Measurements from ENCODE around the gene IDS.

DNA sequence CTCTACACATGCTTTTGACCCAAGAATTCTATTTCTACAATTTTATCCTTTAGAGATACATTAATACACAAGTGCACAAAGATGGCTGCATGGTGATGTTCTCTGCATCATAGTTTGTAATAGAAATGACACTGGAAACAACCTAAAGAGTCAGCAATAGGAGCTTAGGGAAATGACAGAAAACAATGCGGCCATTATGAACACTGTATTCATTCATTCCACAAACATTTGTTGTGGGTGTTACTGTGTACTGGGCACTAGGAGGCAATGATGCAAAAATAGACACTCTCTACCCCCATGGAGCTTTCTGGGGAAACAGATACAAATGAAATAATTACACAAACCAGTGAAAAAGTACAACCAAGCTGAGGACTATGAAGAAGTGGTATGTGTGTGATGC is 32.0 kb downstream of the IDS start:
- TF ChIP-seq, protein P1, sequence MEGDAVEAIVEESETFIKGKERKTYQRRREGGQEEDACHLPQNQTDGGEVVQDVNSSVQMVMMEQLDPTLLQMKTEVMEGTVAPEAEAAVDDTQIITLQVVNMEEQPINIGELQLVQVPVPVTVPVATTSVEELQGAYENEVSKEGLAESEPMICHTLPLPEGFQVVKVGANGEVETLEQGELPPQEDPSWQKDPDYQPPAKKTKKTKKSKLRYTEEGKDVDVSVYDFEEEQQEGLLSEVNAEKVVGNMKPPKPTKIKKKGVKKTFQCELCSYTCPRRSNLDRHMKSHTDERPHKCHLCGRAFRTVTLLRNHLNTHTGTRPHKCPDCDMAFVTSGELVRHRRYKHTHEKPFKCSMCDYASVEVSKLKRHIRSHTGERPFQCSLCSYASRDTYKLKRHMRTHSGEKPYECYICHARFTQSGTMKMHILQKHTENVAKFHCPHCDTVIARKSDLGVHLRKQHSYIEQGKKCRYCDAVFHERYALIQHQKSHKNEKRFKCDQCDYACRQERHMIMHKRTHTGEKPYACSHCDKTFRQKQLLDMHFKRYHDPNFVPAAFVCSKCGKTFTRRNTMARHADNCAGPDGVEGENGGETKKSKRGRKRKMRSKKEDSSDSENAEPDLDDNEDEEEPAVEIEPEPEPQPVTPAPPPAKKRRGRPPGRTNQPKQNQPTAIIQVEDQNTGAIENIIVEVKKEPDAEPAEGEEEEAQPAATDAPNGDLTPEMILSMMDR (IDR thresholded peaks at IDR 0.05; ENCODE audit: control extremely low read depth in 1 of 3, insufficient read depth in 1 of 3, low read depth in 1 of 3, low read length in 3 of 3), result no peak
- TF ChIP-seq GABPA (IDR thresholded peaks at IDR 0.05; ENCODE audit: borderline replicate concordance, insufficient read depth, low read length), result no peak
- no peak for TF ChIP-seq POLR2A (IDR thresholded peaks at IDR 0.05; ENCODE audit: control extremely low read depth in 1 of 2, low read depth in 2 of 2, low read length in 2 of 2)

All from H1 (cell line).